GM23338 (cell line): Measurements from ENCODE around the gene ITIH2. TPM values are rescaled to one million over a fixed set of nuclear protein-coding genes. Genes with fewer than 3 reads are reported as not detected.
A peak's percentile ranks its signal among the peaks of the same experiment; 100 is the strongest.

Experiments
- ATAC-seq: fragments of 200-7000 bp; cut with Tn5 transposase; 3 replicates; pipeline ENCODE4 v1.9.1; 2020
- DNase-seq: peaks from one replicate; pipeline ENCODE4 v3.0.0-alpha.2; 2015; ENCODE audit warnings: low spot score
- H2AFZ ChIP-seq: fragments of 200-600 bp; sonication (generic); 2 replicates; pipeline ENCODE4 v1.8.0; 2016; ENCODE audit warnings: antibody characterized with exemption, mild to moderate bottlenecking, moderate library complexity
- H3F3A ChIP-seq: fragments of 200-600 bp; sonication (generic); replicated peaks from 2 replicates; pipeline ENCODE4 v1.8.0; 2017; ENCODE audit warnings: antibody characterized with exemption, mixed run types, low read depth
- H3K27ac ChIP-seq: fragments of 200-600 bp; sonication (generic); 2 replicates; pipeline ENCODE4 v1.6.1; 2016; ENCODE audit warnings: low read depth
- H3K27me3 ChIP-seq: fragments of 200-600 bp; sonication (generic); 2 replicates; pipeline ENCODE4 v1.8.0; 2016; ENCODE audit warnings: mild to moderate bottlenecking, mixed run types, moderate library complexity; ENCODE audit not compliant: insufficient read depth
- H3K36me3 ChIP-seq: fragments of 200-600 bp; sonication (generic); 2 replicates; pipeline ENCODE4 v1.8.0; 2016; ENCODE audit warnings: mild to moderate bottlenecking; ENCODE audit not compliant: insufficient read depth
- H3K4me1 ChIP-seq: fragments of 200-600 bp; sonication (generic); 2 replicates; pipeline ENCODE4 v1.8.0; 2016; ENCODE audit warnings: mild to moderate bottlenecking, moderate library complexity; ENCODE audit not compliant: insufficient read depth
- H3K4me2 ChIP-seq: fragments of 200-600 bp; sonication (generic); 2 replicates; pipeline ENCODE4 v1.7.1; 2017; ENCODE audit warnings: mixed run types
- H3K4me3 ChIP-seq: fragments of 200-600 bp; sonication (generic); 2 replicates; pipeline ENCODE4 v1.6.1; 2016; ENCODE audit warnings: mixed run types
- H3K79me2 ChIP-seq: fragments of 200-600 bp; sonication (generic); replicated peaks from 2 replicates; pipeline ENCODE4 v1.8.0; 2017; ENCODE audit warnings: mild to moderate bottlenecking; ENCODE audit not compliant: insufficient read depth
- H3K9me2 ChIP-seq: fragments of 200-600 bp; sonication (generic); 2 replicates; pipeline ENCODE4 v1.8.0; 2017; ENCODE audit not compliant: insufficient read depth
- H4K20me1 ChIP-seq: fragments of 200-600 bp; sonication (generic); replicated peaks from 2 replicates; pipeline ENCODE4 v1.8.0; 2017; ENCODE audit warnings: mild to moderate bottlenecking; ENCODE audit not compliant: insufficient read depth
- H3K27ac Mint-ChIP-seq: 2 replicates; pipeline ENCODE4 v1.8.0; 2020; ENCODE audit warnings: inconsistent platforms, mild to moderate bottlenecking, moderate library complexity, mixed read lengths
- H3K27me3 Mint-ChIP-seq: 3 replicates; pipeline ENCODE4 v1.8.0; 2022; ENCODE audit warnings: low read depth, mild to moderate bottlenecking, moderate library complexity, mixed read lengths, inconsistent platforms; ENCODE audit not compliant: insufficient read depth, poor library complexity
- H3K36me3 Mint-ChIP-seq: 3 replicates; pipeline ENCODE4 v1.8.0; 2021; ENCODE audit warnings: low read depth, mild to moderate bottlenecking, inconsistent platforms, moderate library complexity, mixed read lengths
- H3K4me1 Mint-ChIP-seq: 3 replicates; pipeline ENCODE4 v1.8.0; 2020; ENCODE audit warnings: mild to moderate bottlenecking, inconsistent platforms, mixed read lengths
- H3K4me3 Mint-ChIP-seq: 3 replicates; pipeline ENCODE4 v1.8.0; 2021; ENCODE audit warnings: moderate library complexity, mild to moderate bottlenecking, inconsistent platforms, mixed read lengths
- H3K9me3 Mint-ChIP-seq: 3 replicates; pipeline ENCODE4 v1.8.0; 2020; ENCODE audit warnings: moderate library complexity, mild to moderate bottlenecking, inconsistent platforms, mixed read lengths
- CREB1 ChIP-seq: fragments of 250-450 bp; sonication (Bioruptor Pico); IDR thresholded peaks from 2 replicates; pipeline ENCODE4 v1.5.0; 2020; ENCODE audit warnings: low read depth, mild to moderate bottlenecking, moderate library complexity
- EZH2 ChIP-seq: fragments of 200-600 bp; sonication (generic); IDR thresholded peaks from one replicate; pipeline ENCODE4 v1.8.0; 2017; ENCODE audit warnings: antibody characterized with exemption, mild to moderate bottlenecking, low read depth; ENCODE audit not compliant: unreplicated experiment
- EZH2phosphoT487 ChIP-seq: fragments of 200-600 bp; sonication (generic); IDR thresholded peaks from one replicate; pipeline ENCODE4 v1.8.1; 2018; ENCODE audit warnings: antibody characterized with exemption; ENCODE audit not compliant: unreplicated experiment
- JUNB ChIP-seq: IDR thresholded peaks from one replicate; pipeline ENCODE4 v1.6.1; 2016; ENCODE audit warnings: antibody characterized with exemption; ENCODE audit not compliant: unreplicated experiment
- NANOG ChIP-seq: IDR thresholded peaks from 2 replicates; pipeline ENCODE4 v1.6.1; 2016; ENCODE audit warnings: antibody characterized with exemption, borderline replicate concordance
- POLR2AphosphoS5 ChIP-seq: IDR thresholded peaks from 2 replicates; pipeline ENCODE4 v1.6.1; 2016; ENCODE audit warnings: antibody characterized with exemption, low read depth
- STAT1 ChIP-seq: IDR thresholded peaks from one replicate; pipeline ENCODE4 v1.6.1; 2016; ENCODE audit warnings: antibody characterized with exemption; ENCODE audit not compliant: unreplicated experiment
- ZNF114 ChIP-seq: fragments of 250-450 bp; sonication (Bioruptor Pico); IDR thresholded peaks from 2 replicates; pipeline ENCODE4 v1.5.0; 2020; ENCODE audit warnings: mild to moderate bottlenecking, moderate library complexity
- ZNF331 ChIP-seq: fragments of 250-450 bp; sonication (Bioruptor Pico); IDR thresholded peaks from 2 replicates; pipeline ENCODE4 v1.5.0; 2020; ENCODE audit warnings: low read depth, mild to moderate bottlenecking, moderate library complexity
- polyA plus RNA-seq: library from polyadenylated mRNA; unstranded; fragments of >200 nt; fragmentation: Nextera tagmentation; extraction: Ambion mirVana; gene quantifications from 2 replicates; pipeline ENCODE4 v1.2.1, GENCODE V29; 2016
- total RNA-seq: library from RNA; depleted of rRNA; stranded (reverse); fragments of >200 nt; shearing (Covaris generic); gene quantifications from 2 replicates; pipeline ENCODE4 v1.2.3, GENCODE V29; 2014
- TF ChIP-seq, protein P1 (sequence below): IDR thresholded peaks from 2 replicates; pipeline ENCODE4 v1.6.1; 2016; ENCODE audit warnings: antibody characterized with exemption
- TF ChIP-seq, protein P2 (sequence below), 2 experiments: fragments of 200-600 bp in 1 of 2; sonication (generic) in 1 of 2; conservative IDR thresholded peaks; 2 replicates each; pipeline versions ENCODE4 v1.5.1 to v1.6.1; 2016 to 2017; ENCODE audit warnings: antibody characterized with exemption in 2 of 2, low read depth in 2 of 2, mild to moderate bottlenecking in 2 of 2, moderate library complexity in 1 of 2
- TF ChIP-seq, protein P3 (sequence below): fragments of 250-450 bp; sonication (Bioruptor Pico); IDR thresholded peaks from 2 replicates; pipeline ENCODE4 v1.5.0; 2020; ENCODE audit warnings: mild to moderate bottlenecking, moderate library complexity
- TF ChIP-seq, protein P4 (sequence below): IDR thresholded peaks from one replicate; pipeline ENCODE4 v1.6.1; 2018; ENCODE audit warnings: antibody characterized with exemption; ENCODE audit not compliant: unreplicated experiment

ITIH2 gene
- total and polyA plus RNA-seq, 2 experiments from 2014 or later = 0.10 TPM; not detected in 1

DNA sequence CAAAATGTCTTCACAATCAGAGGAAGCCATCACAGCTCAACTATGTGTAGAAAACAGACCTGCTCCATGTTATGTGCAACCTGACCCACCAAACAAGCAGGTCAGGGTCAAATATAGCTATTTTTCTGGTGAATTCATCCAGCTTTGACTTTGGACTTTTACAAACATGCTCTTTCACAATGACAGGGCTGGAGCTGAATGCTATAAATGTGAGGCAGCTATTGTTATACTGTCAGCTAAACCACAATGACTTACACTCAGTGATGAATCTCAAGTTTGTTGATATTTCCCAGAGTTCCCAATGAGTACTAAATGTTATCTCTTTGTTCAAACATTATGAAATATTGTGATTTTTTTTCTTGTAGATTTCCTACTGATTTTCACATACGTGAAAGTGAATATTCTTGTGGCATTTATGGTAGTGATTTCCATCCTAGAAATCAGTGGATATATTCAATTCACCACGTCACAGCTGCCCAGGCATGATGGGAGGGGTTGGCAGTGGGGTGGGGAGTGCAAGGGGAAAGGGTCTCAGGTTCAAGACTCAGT, 2.5 kb upstream of the ITIH2 start:
- H3K4me1 ChIP-seq = no peaks in the 10 kb centered on the region; the same call in 1 of the 2 replicates

More for the DNA sequence above, 2.5 kb upstream of the ITIH2 start:
- H3K4me1 Mint-ChIP-seq = peaks cover 7% of the 10 kb centered on the region
- Histone ChIP-seq H3K4me3 (no peak overlapping the region), H3K36me3 (no peaks in the 10 kb centered on the region), H3F3A (no peaks in the 10 kb centered on the region), H3K27ac (no peak overlapping the region), H3K9me2 (no peaks in the 10 kb centered on the region), H3K79me2 (no peaks in the 10 kb centered on the region), H3K27me3 (no peaks in the 10 kb centered on the region), H3K4me2 (no peak overlapping the region), H2AFZ (0 out of 2 replicates have a peak overlapping the region, but pooled peaks have one; percentile 38), H4K20me1 (no peaks in the 10 kb centered on the region)
- TF ChIP-seq NANOG (no peak), STAT1 (no peak), JUNB (no peak), POLR2AphosphoS5 (no peak), EZH2phosphoT487 (no peak), ZNF114 (CRISPR knock-in tag) (no peak), EZH2 (no peak), ZNF331 (CRISPR knock-in tag) (no peak), CREB1 (no peak)
- TF ChIP-seq, protein P1, sequence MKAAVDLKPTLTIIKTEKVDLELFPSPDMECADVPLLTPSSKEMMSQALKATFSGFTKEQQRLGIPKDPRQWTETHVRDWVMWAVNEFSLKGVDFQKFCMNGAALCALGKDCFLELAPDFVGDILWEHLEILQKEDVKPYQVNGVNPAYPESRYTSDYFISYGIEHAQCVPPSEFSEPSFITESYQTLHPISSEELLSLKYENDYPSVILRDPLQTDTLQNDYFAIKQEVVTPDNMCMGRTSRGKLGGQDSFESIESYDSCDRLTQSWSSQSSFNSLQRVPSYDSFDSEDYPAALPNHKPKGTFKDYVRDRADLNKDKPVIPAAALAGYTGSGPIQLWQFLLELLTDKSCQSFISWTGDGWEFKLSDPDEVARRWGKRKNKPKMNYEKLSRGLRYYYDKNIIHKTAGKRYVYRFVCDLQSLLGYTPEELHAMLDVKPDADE = no peak
- TF ChIP-seq, protein P2, sequence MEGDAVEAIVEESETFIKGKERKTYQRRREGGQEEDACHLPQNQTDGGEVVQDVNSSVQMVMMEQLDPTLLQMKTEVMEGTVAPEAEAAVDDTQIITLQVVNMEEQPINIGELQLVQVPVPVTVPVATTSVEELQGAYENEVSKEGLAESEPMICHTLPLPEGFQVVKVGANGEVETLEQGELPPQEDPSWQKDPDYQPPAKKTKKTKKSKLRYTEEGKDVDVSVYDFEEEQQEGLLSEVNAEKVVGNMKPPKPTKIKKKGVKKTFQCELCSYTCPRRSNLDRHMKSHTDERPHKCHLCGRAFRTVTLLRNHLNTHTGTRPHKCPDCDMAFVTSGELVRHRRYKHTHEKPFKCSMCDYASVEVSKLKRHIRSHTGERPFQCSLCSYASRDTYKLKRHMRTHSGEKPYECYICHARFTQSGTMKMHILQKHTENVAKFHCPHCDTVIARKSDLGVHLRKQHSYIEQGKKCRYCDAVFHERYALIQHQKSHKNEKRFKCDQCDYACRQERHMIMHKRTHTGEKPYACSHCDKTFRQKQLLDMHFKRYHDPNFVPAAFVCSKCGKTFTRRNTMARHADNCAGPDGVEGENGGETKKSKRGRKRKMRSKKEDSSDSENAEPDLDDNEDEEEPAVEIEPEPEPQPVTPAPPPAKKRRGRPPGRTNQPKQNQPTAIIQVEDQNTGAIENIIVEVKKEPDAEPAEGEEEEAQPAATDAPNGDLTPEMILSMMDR (conservative IDR thresholded peaks at IDR 0.05; ENCODE audit: low read depth in 2 of 2) = no peak
- TF ChIP-seq, protein P3, sequence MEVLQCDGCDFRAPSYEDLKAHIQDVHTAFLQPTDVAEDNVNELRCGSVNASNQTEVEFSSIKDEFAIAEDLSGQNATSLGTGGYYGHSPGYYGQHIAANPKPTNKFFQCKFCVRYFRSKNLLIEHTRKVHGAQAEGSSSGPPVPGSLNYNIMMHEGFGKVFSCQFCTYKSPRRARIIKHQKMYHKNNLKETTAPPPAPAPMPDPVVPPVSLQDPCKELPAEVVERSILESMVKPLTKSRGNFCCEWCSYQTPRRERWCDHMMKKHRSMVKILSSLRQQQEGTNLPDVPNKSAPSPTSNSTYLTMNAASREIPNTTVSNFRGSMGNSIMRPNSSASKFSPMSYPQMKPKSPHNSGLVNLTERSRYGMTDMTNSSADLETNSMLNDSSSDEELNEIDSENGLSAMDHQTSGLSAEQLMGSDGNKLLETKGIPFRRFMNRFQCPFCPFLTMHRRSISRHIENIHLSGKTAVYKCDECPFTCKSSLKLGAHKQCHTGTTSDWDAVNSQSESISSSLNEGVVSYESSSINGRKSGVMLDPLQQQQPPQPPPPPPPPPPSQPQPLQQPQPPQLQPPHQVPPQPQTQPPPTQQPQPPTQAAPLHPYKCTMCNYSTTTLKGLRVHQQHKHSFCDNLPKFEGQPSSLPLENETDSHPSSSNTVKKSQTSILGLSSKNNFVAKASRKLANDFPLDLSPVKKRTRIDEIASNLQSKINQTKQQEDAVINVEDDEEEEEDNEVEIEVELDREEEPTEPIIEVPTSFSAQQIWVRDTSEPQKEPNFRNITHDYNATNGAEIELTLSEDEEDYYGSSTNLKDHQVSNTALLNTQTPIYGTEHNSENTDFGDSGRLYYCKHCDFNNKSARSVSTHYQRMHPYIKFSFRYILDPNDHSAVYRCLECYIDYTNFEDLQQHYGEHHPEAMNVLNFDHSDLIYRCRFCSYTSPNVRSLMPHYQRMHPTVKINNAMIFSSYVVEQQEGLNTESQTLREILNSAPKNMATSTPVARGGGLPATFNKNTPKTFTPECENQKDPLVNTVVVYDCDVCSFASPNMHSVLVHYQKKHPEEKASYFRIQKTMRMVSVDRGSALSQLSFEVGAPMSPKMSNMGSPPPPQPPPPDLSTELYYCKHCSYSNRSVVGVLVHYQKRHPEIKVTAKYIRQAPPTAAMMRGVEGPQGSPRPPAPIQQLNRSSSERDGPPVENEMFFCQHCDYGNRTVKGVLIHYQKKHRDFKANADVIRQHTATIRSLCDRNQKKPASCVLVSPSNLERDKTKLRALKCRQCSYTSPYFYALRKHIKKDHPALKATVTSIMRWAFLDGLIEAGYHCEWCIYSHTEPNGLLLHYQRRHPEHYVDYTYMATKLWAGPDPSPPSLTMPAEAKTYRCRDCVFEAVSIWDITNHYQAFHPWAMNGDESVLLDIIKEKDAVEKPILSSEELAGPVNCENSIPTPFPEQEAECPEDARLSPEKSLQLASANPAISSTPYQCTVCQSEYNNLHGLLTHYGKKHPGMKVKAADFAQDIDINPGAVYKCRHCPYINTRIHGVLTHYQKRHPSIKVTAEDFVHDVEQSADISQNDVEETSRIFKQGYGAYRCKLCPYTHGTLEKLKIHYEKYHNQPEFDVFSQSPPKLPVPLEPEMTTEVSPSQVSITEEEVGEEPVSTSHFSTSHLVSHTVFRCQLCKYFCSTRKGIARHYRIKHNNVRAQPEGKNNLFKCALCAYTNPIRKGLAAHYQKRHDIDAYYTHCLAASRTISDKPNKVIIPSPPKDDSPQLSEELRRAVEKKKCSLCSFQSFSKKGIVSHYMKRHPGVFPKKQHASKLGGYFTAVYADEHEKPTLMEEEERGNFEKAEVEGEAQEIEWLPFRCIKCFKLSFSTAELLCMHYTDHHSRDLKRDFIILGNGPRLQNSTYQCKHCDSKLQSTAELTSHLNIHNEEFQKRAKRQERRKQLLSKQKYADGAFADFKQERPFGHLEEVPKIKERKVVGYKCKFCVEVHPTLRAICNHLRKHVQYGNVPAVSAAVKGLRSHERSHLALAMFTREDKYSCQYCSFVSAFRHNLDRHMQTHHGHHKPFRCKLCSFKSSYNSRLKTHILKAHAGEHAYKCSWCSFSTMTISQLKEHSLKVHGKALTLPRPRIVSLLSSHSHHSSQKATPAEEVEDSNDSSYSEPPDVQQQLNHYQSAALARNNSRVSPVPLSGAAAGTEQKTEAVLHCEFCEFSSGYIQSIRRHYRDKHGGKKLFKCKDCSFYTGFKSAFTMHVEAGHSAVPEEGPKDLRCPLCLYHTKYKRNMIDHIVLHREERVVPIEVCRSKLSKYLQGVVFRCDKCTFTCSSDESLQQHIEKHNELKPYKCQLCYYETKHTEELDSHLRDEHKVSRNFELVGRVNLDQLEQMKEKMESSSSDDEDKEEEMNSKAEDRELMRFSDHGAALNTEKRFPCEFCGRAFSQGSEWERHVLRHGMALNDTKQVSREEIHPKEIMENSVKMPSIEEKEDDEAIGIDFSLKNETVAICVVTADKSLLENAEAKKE (CRISPR knock-in tag) = no peak
- TF ChIP-seq, protein P4, sequence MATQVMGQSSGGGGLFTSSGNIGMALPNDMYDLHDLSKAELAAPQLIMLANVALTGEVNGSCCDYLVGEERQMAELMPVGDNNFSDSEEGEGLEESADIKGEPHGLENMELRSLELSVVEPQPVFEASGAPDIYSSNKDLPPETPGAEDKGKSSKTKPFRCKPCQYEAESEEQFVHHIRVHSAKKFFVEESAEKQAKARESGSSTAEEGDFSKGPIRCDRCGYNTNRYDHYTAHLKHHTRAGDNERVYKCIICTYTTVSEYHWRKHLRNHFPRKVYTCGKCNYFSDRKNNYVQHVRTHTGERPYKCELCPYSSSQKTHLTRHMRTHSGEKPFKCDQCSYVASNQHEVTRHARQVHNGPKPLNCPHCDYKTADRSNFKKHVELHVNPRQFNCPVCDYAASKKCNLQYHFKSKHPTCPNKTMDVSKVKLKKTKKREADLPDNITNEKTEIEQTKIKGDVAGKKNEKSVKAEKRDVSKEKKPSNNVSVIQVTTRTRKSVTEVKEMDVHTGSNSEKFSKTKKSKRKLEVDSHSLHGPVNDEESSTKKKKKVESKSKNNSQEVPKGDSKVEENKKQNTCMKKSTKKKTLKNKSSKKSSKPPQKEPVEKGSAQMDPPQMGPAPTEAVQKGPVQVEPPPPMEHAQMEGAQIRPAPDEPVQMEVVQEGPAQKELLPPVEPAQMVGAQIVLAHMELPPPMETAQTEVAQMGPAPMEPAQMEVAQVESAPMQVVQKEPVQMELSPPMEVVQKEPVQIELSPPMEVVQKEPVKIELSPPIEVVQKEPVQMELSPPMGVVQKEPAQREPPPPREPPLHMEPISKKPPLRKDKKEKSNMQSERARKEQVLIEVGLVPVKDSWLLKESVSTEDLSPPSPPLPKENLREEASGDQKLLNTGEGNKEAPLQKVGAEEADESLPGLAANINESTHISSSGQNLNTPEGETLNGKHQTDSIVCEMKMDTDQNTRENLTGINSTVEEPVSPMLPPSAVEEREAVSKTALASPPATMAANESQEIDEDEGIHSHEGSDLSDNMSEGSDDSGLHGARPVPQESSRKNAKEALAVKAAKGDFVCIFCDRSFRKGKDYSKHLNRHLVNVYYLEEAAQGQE = no peak
- H3K27me3 Mint-ChIP-seq = peaks cover 2% of the 10 kb centered on the region
- no peak for DNase-seq
- H3K36me3 Mint-ChIP-seq = no peaks in the 10 kb centered on the region
- no peaks in the 10 kb centered on the region for H3K9me3 Mint-ChIP-seq
- no peak overlapping the region for H3K4me3 Mint-ChIP-seq
- ATAC-seq = no peak
- no peak overlapping the region for H3K27ac Mint-ChIP-seq
